Measurements from ENCODE around the gene GID8. TPM values are rescaled to one million over a fixed set of nuclear protein-coding genes. Genes with fewer than 3 reads are reported as not detected.

Gene GID8
- total RNA-seq, 1 experiment from 2014 or later, result 35.6 TPM

- no peak for DNase-seq (ENCODE audit: low read depth, low spot score)
- H3K79me2 ChIP-seq (ENCODE audit: insufficient read depth, low read length), result no peaks in the 10 kb centered on the region
- no peaks in the 10 kb centered on the region for H4K20me1 ChIP-seq (ENCODE audit: insufficient read depth)
- ATAC-seq, result no peak
- ChIA-PET RAD21 (ENCODE audit: low non-redundant PET in 1 of 2, low total read pairs in 2 of 2, uncharacterized antibody in 2 of 2, unreplicated experiment in 2 of 2) (no interaction called here), POLR2A (no interaction called here), CTCF (no interaction called here)
- H3K36me3 ChIP-seq (ENCODE audit: control insufficient read depth in 1 of 2, insufficient read depth in 2 of 2, low read length in 2 of 2), result peaks cover 0 to 7% of the 10 kb centered on the region in 2 experiments; a peak in 1 of 4 replicates
- BruUV-seq (replicated peaks), result no TSS peak
- no peak overlapping the region for H3K27ac ChIP-seq (ENCODE audit: low read depth, low read length)
- no peak overlapping the region for H3K9ac ChIP-seq (ENCODE audit: low read length)
- H3K4me2 ChIP-seq (ENCODE audit: low read length), result no peak overlapping the region
- no peak overlapping the region for H2AFZ ChIP-seq (ENCODE audit: low read depth, low read length, poor library complexity, severe bottlenecking)
- intact Hi-C loops (cut with micrococcal nuclease), result no loop called here
- no peaks in the 10 kb centered on the region for H3K27me3 ChIP-seq (ENCODE audit: insufficient read depth, low read length)
- no peaks in the 10 kb centered on the region for H3K9me2 ChIP-seq (ENCODE audit: insufficient read depth)
- H3K4me1 ChIP-seq (ENCODE audit: control insufficient read depth in 1 of 2, insufficient read depth in 2 of 2, low read length in 2 of 2), result peaks cover 4 to 8% of the 10 kb centered on the region in 2 experiments; a peak in 2 of 4 replicates
- no peaks in the 10 kb centered on the region for H3K9me3 ChIP-seq (ENCODE audit: control insufficient read depth in 1 of 2, insufficient read depth in 1 of 2, low read depth in 1 of 2, low read length in 2 of 2)
- TF ChIP-seq, protein P1, sequence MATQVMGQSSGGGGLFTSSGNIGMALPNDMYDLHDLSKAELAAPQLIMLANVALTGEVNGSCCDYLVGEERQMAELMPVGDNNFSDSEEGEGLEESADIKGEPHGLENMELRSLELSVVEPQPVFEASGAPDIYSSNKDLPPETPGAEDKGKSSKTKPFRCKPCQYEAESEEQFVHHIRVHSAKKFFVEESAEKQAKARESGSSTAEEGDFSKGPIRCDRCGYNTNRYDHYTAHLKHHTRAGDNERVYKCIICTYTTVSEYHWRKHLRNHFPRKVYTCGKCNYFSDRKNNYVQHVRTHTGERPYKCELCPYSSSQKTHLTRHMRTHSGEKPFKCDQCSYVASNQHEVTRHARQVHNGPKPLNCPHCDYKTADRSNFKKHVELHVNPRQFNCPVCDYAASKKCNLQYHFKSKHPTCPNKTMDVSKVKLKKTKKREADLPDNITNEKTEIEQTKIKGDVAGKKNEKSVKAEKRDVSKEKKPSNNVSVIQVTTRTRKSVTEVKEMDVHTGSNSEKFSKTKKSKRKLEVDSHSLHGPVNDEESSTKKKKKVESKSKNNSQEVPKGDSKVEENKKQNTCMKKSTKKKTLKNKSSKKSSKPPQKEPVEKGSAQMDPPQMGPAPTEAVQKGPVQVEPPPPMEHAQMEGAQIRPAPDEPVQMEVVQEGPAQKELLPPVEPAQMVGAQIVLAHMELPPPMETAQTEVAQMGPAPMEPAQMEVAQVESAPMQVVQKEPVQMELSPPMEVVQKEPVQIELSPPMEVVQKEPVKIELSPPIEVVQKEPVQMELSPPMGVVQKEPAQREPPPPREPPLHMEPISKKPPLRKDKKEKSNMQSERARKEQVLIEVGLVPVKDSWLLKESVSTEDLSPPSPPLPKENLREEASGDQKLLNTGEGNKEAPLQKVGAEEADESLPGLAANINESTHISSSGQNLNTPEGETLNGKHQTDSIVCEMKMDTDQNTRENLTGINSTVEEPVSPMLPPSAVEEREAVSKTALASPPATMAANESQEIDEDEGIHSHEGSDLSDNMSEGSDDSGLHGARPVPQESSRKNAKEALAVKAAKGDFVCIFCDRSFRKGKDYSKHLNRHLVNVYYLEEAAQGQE (IDR thresholded peaks at IDR 0.05; ENCODE audit: low read depth), result no peak
- TF ChIP-seq POLR2AphosphoS5 (IDR thresholded peaks at IDR 0.05; ENCODE audit: low read depth, low read length) (no peak), ATF3 (IDR thresholded peaks at IDR 0.05) (no peak), CEBPB (IDR thresholded peaks at IDR 0.05; ENCODE audit: low read depth) (no peak), SIN3A (IDR thresholded peaks at IDR 0.05; ENCODE audit: low read depth) (no peak), YY1 (IDR thresholded peaks at IDR 0.05; ENCODE audit: extremely low read depth, insufficient replicate concordance, low read depth, low read length) (no peak), EGR1 (IDR thresholded peaks at IDR 0.05; ENCODE audit: low read depth) (no peak), POLR2A (IDR thresholded peaks at IDR 0.05; ENCODE audit: borderline replicate concordance, extremely low read depth, insufficient read depth, insufficient read length) (no peak), SRF (IDR thresholded peaks at IDR 0.05; ENCODE audit: low read depth) (no peak), ELF1 (IDR thresholded peaks at IDR 0.05; ENCODE audit: borderline replicate concordance, low read depth) (no peak), MAX (IDR thresholded peaks at IDR 0.05) (no peak), SP1 (IDR thresholded peaks at IDR 0.05; ENCODE audit: low read depth) (no peak), FOSL1 (IDR thresholded peaks at IDR 0.05; ENCODE audit: low read depth) (no peak), ZFX (IDR thresholded peaks at IDR 0.05) (no peak), TCF7L2 (IDR thresholded peaks at IDR 0.05; ENCODE audit: borderline replicate concordance, extremely low read depth, insufficient read depth, insufficient read length) (no peak), CBX3 (IDR thresholded peaks at IDR 0.05; ENCODE audit: low read depth) (no peak), EZH2phosphoT487 (IDR thresholded peaks at IDR 0.05; ENCODE audit: borderline replicate concordance) (no peak), EZH2 (IDR thresholded peaks at IDR 0.05) (no peak)
- H3K4me3 ChIP-seq (replicated peaks in 1 of 2; ENCODE audit: low read depth in 1 of 2, low read length in 2 of 2), result no peak overlapping the region
These were observed 29.8 kb downstream of the GID8 start for GRCh38 chr20:62967628-62968351.
